HG02798 (cell line): Measurements from ENCODE around the gene KDM1A.

Experiments used
- ATAC-seq: cut with Tn5 transposase; IDR thresholded peaks from one replicate; pipeline ENCODE4 v1.9.1; 2021; ENCODE audit warnings: mild to moderate bottlenecking; ENCODE audit not compliant: unreplicated experiment, poor library complexity

KDM1A gene

DNA sequence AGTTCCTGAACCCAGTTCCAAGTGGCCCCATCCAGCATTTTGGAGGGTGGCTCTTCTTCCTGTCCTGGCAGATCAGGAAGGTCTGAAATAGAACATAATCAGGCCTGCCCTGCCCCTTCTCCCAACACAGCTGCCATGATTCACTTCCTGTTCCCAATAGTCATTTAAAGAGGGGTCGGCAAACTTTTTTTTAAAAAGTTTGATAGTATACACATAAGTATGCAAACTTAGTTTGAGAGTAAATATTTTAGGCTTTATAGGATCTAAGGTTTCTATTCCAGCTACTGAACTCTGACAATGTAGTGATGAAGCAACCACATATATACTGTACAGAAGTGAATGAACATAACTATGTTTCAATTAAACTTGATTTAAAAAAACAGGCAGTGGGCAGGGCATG lies 83.0 kb downstream of the KDM1A start:
- no peak for ATAC-seq

DNA sequence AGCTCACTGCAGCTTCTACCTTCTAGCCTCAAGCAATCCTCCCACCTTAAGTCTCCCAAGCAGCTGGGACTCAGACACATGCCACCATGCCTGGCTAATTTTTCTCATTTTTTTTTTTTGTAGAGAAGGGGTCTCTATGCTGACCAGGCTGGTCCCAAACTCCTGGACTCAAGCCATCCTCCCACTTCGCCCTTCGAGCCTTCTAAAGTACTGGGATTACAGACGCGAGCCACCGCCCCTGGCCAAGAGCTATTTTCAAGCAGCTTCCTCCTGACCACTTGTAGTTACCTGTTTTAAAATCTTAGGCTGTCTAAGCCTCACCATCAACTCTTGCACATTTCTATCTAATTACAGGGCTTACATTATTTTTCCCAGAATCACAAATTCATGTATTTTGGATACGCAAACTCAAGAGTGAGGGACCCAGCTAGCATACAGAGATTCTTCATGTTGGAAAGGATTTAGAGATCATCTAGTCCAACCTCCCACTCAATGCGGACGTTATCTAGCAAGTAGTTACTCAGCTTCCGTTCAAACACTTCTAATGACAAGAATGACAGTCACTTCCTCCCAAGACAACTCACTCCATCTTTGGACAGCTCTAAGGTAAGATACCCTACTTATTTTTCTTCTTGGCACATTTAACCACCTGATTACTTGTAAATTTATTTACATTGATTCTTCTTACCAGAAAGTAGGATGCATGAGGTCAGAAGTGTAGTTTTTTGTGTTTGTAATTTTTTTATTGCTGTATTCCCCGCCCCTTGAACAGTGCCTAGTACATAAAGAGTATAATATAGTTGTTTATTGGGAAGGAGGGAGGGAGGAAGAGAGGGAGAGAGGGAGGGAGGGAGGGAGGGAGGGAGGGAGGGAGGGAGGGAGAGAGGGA lies 84.0 kb downstream of the KDM1A start:
- no peak for ATAC-seq

DNA sequence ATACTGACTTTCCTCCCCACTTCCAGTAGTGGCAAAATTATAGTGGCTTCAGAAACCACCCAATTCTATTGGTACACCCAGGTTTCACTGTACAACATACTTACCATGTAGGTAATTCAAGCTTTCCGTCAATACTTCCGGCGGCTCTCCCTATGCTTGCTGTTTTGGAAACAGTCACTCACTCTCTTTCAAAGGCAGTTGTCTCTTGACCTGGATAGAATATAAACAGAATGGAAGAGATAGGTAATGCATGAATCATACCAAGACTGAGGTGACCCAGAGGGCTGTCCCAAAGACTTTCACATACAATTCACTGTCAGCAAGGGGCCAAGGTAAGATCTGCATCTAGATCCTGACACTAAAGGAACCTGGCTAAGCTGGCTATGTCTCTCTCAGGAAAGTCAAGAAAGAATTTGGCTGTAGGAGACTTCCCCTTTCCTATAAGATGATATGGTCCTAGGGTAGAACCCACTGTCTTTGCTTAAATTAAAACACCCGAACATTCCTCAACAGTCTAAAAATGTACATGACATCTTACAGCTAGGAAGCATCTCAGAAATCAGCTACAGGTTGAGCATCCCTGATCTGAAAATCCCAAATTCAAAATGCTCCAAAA lies 89.8 kb downstream of the KDM1A start:
- ATAC-seq, result no peak

DNA sequence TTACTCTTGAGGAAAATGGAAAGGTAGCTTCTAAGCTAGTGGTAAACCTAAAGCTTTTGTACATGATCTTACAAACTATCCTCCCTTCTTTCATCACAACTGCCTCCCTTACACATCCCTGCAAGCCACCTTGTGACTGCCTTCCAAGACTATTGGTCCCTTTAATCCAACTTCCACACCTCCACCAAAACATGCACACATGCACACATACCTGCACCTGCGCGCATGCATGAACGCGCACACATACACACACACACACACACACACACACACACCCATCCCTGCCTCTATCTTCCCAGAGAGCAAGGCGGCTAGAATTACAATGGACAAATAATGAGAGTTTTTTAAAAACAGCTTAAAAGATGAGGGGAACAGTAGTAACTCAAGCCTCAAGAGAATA lies 91.1 kb downstream of the KDM1A start:
- ATAC-seq, result no peak

DNA sequence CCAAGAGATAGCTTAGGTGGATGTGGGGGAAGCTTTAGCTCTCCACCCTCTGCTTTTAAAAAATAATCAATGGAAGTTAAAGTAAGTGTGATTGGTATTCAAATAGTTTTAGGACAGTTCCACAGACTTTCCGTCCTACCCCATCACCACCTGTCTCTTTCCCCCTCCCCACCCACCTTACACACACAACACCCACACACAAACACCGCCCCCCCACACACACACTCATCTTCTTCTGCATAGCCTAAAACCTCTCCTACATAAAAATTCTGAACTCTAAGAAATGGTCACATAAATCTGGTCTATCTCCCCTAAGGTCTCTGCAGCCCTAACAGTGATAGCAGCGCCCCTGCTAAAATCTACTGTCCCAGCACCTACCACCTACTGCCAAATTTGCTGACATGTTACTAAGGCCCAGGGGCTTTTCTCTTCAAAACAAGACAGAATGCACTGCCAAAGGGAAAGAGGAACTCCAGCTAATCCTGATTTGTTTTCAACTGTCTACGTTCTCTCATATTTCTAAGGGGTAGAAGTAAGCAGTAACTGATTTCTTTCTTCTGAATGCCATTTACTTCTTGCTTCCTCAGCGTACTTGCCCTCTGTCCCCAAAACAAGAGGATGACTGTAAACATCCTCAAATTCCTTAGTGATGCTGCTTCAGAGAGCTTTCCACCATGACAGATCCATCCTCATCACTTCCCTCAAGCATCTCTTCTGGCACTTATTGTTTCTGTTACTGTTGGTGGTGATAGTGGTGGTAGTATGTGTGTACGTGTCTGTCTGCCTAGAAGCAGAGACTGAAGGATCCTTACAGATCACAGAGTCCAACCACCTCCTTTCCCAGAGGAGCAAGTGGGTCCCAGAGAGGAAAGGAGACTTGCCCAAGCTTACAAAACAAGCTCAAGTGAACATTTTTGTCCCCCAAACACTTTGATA lies 92.6 kb downstream of the KDM1A start:
- ATAC-seq, result no peak

DNA sequence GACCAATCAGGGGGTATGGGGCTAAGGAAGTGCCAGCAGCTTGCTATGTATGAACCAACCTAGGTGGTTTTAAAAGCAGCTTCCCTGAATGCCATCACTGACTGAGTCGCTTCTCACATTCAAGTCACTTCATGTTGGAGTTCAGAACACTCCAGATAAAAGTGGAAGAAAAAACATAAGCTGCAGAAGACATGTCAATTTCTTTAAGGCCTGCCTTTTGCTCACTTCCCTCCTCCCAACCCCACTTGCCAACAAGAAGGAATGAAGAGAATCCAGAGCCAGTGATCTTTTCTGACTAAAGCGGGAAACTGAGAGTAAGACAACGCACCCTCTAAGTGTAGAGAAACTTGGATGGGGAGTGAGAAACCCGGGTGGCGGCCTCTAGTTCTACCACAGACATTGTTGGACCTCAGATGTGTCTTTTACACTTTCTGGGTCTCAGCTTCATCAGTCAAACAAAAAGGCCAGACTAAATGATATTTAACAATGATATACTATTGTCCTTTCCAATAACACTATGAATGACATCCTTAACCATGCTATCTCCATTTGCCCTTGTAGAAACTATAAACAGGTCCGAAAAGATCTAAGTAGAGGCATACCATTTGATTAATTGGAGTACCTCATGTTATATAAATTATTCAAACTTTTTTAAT lies 95.3 kb downstream of the KDM1A start:
- ATAC-seq, result no peak

DNA sequence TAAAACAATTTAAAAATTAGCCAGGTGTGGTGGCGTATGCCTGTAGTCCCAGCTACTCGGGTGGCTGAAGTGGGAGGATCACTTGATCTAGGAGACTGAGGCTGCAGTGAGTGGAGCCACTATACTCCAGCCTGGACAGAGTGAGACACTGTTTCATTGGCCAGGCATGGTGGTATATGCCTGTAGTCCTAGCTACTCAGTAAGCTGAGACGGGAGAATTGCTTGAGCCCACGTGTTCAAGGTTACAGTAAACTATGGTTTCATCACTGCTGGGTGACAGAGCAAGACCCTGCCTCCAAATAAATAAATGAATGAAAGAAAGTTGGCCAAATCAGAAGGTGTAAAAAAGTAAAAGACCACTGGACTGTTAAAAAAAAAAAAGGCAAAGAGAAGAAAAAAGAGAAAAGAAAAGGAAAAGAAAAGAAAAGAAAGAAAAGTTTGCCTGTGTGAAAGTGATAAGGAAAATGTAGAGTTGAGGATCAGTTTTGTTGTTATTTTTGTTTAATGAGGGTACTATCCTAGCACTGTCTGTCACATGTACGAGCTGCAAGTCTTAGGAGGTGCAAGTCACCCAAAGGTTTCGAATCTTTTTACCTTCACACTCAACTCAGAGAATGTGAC lies 97.1 kb downstream of the KDM1A start:
- no peak for ATAC-seq

DNA sequence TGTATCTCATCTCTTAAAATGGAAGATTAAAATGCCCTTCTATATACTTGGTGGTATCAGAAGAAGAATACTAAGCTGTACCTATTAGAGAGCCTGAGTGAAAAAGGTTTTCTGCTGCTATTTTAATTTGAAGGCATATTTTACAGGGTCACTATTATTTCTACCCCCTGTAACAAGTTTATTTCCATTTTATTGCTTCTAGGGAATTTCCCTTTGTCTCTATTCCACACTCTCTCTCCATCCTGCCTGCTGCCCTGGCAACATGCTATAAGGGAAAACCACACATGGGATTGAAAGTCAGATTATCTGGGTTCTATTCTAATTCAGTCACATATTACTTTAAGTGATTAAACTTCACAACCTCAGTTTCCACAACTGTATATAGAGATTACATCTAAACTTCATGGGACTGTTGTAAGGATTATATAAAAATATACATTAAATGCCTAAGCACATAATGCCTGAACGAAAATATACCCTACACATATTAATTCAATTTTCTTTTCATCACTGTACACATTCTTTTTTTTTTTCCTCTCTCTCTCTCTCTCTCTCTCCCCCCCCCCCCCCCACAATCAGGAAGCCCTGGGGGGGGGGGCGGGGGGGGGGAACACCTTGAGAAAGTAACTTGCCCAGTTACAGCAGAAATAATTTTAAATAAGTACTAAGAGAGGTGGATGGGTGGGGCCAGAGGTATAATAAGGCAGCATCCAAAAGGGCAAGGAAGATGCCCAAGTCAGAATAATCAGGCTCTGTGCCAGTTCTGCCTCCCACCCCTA lies 97.8 kb downstream of the KDM1A start:
- no peak for ATAC-seq

DNA sequence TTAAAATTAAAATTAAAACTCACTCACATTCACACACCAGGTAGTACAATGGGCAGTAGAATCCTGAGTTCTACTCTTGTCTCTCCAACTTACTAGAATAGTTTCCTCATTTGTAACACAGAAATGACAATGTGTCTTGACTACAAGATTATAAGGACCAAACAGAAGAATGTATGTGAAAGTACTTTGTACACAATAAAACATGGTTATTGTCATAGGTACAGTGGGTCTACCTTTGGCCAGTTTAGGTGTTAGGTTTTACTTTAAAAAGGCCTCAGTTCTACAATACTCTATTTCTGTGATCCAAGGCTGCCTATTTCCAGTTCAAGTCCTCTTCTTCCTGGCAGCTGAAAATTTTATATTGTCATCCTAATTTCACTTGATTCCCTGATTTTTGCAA lies 99.1 kb downstream of the KDM1A start:
- no peak for ATAC-seq

DNA sequence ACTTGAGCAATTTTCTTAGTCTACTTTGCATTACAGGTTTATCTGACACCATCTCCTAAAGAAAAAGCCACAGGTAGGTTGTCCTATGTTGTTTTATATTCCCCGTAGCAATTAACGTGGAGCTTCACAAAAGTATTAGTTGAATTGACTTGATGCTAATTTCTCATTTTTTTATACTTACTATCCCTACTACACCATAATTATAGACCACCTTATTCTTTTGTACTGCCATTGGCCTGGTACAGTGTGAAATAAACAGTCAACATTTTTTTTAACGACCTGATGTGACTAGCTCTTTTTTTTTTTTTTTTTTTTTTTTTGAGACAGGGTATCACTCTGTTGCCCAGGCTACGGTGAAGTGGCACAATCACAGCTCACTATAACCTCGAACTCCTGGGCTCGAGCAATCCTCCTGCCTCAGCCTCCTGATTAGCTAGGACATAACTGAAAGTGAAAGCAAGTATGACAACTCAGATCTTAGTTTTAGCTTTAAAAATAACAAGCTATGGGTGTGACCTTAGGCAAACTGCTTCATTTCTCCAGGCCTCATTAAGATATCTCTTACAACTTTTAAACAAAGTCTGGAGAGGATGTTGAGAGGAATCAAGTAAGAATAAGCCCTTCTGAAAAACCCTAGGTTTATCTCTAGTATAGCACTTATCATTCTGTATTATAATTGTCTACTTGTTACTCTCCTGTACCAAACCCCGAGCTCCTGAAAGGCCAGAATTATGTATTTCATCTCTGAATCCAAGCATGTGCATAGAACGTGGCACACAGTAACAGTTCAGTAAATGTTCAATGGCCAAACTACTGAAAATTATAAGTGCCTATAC lies 99.9 kb downstream of the KDM1A start:
- ATAC-seq, result no peak

DNA sequence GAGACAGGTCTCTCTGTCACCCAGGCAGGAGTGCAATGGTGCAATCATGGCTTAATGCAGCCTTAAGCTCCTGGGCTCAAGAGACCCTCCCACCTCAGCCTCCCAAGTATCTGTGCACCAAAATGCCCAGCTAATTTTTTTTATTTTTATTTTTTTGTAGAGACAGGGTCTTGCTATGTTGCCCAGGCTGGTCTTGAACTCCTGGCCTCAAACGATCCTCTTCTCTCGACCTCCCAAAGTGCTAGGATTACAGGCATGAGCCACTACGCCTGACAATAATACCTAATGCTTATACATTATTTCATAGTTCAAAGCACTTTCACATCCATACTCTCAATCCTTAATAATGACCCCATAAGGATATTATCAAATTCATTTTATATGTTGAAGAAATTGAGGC lies 101.1 kb downstream of the KDM1A start:
- no peak for ATAC-seq

DNA sequence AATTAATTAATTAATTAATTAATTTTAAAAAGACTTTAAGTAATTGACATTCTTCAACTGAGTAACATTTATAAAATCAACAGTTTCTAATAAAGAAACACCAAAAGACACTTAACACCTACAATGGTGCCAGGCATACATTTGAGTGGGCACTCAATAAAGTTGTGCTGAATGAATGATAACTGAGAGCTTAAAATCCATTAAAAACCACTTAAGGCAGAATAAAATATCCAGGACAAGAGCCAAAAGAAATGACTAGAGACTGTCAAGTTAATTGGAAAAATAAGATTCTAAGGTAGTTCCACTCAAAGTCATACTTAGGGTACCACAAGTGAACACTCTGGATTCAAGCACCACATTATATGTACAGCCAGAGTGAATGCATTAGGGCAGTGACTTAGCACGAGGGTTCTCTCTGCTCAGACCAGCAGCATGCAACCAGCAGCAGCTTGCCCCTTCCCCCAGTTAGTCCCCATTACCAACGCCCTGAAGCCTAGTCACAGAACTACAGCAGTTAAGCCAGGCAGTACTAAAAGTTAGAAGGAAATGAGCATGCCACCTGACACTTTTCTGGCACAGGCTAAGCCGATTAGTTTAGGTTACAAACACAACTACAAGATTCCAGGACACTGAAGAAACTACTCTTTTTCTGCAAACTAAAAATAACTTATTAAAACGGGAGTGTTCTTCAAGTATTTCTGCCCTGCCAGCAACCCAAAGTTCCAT lies 102.9 kb downstream of the KDM1A start:
- ATAC-seq, result no peak

DNA sequence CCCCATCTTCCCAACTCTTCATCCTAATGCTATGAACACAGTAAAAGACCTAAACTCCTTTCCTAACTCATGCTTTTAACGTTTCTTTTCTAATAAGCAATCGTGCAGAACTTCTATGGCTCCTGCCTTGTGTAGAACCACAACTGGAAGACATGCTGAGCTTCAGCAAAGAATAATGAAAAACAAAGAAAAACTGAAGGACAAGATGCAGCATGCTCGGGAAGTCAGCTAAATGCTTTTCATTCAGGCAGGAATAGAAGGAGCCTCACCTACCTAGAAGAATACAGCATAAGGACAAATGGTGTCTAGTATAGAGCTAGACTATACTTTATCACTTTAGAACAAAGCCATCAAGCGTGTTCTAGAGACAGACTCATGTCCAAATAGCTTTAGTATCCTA lies 103.5 kb downstream of the KDM1A start:
- ATAC-seq, result no peak

DNA sequence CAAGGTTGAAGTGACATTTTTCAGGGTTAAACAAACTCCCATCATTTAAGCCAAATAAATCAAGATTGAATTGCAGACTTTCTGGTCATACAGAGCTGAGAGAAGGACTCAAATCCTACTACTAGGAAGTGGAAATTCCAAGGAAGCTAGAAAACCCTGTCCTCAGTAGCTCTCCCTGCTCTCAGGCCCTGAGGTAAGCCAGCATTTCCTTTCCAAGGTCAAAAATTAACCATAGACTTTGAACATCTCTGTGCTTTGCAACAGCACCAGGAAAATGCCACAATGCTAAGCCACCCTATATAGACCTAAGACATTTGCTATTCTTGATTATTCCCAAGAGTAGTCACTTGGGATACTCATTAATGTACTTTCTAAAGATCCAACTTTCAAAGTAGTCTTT lies 104.3 kb downstream of the KDM1A start:
- no peak for ATAC-seq

DNA sequence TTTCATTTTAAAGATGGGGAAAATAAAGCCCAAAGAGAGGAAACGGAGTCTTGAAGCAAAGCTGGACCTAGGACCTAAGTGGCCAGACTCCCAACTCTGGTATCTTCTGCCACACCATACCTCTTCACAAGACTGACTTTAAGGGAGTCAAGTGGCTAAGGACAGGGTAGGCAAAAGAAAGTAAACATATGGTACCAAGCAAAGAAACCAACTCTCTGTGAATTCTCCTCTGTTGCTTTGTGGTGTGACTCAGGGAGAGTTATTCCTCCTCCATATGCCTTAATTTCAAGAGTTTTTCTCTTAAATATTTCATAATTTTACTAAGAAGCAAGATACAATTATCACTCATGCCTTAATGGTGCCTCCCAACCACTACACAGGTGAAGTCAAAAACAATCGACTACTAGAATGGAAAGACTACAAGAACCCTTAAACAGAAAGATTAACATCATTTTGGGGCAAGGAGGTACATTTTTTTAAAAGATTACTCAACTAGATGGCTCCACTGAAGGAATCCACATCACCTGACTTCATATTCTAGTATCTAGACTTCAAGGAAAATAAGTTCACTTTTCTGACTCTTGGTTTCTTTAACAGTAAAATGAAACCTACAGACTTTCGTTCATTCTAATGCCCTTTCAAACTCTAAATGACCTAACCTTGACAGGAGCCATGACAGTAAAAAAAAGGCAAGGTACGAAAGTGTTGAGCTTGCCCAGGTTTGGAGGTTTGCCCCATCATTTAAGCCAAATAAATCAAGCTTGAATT lies 105.2 kb downstream of the KDM1A start:
- ATAC-seq, result no peak

DNA sequence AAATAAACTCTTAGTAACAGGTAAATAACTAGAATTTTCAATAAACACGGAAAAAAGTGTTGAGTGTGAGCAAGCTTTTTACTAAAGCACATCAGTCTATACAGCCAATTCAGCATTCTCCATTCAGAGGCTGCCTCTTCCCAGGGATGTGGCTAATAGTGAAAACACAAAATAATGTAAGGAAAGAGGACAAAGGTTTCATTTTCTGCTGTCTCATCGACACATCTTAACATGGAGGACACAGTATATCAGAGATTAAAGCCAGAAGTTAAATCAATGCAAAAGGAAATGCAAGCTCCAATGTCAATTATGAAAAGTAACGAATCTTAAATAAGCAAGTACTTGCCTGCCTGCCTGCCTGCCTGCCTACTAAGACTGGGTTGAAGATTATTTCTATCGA lies 106.2 kb downstream of the KDM1A start:
- ATAC-seq, result no peak

DNA sequence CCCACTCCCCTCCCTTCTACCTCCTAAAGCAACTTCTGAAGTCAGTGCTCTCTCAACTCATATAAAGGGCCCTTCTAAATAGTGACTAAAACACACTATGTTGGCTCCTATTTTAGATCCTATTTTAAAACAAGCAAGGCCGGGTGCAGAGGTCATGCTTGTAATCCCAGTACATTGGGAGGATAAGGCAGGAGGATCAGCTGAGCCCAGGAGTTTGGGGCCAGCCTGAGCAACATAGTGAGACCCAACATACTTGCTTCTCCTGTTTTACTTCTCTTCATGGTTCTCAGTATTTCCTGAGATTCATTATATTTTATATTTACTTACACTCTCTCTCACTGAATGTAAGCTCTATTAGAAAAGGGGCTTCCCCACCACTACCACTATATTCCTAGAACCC lies 106.9 kb downstream of the KDM1A start:
- no peak for ATAC-seq
